ENCODE results near the gene NUTF2.

The NUTF2 gene

DNA sequence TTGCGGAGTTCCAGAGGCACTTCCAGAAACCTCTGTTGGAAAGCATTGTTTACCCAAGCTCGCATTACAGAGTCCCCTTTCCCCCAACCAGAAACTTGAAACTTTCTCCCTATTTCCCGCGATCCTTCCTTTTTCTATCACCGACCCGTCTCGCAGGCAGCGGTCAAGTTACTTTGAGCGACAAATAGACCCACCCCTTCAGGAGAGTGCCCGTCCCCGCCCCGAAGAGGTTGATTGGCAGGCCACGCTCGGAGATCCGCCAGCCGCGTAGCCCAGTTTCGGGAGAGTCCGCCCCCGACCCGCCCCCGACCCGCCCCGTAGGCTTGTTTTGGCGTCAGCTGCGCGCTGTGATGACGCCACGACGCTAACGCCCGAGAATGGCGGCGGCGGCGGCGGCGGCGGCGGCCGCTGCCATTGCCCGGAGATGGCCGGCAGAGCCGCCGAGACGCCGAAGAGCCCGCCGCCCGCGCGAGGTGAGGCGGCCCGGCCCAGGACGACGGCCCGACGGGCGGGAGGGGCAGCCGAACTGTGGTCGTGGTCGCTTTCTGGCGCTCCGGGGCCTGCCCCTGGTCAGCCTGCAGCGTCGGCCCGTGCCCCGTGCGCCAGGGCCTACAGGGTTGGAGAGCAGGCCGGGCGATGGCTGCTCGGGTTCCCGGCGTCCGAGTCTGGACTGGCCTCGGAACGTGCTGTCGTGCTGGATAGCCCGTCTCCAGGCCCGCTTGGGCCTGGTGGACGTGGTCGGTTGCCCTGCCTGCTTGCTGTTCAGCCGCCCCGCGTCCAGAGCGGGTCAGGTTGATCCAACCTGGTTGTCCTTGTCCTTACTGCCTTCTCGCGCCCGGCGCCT is 46.4 kb downstream of the NUTF2 start, which contains the start of gene PSKH1 (continued):
- TF ChIP-seq ZNF560 (tag by site-specific recombination; IDR thresholded peaks at IDR 0.05; ENCODE audit: borderline replicate concordance) (no peak), GLI4 (tag by site-specific recombination; IDR thresholded peaks at IDR 0.05) (no peak), MZF1 (tag by site-specific recombination; IDR thresholded peaks at IDR 0.05; ENCODE audit: borderline replicate concordance) (0 out of 2 replicates have a peak, but pooled peaks have one; percentile 18), ZNF768 (tag by site-specific recombination; IDR thresholded peaks at IDR 0.05) (no peak), ZBTB20 (tag by site-specific recombination; IDR thresholded peaks at IDR 0.05) (peak; percentile 33; the same call in 1 of the 2 replicates), ZEB2 (tag by site-specific recombination; IDR thresholded peaks at IDR 0.05) (no peak), ZNF677 (tag by site-specific recombination; IDR thresholded peaks at IDR 0.05) (peak; percentile 51; the same call in 1 of the 2 replicates), ZNF132 (tag by site-specific recombination; IDR thresholded peaks at IDR 0.05; ENCODE audit: borderline replicate concordance) (no peak), ZNF658 (tag by site-specific recombination; IDR thresholded peaks at IDR 0.05) (no peak), ZNF24 (tag by site-specific recombination; IDR thresholded peaks at IDR 0.05) (no peak), ZNF530 (tag by site-specific recombination; IDR thresholded peaks at IDR 0.05; ENCODE audit: low read depth) (no peak), ZFP69B (tag by site-specific recombination; IDR thresholded peaks at IDR 0.05) (no peak), BCL11A (tag by site-specific recombination; IDR thresholded peaks at IDR 0.05; ENCODE audit: low read depth) (no peak), ZNF140 (tag by site-specific recombination; IDR thresholded peaks at IDR 0.05) (no peak), ZNF354C (tag by site-specific recombination; IDR thresholded peaks at IDR 0.05; ENCODE audit: borderline replicate concordance, low read depth) (no peak), ZNF747 (tag by site-specific recombination; IDR thresholded peaks at IDR 0.05) (no peak), ZNF214 (tag by site-specific recombination; IDR thresholded peaks at IDR 0.05; ENCODE audit: borderline replicate concordance) (no peak), ZNF785 (tag by site-specific recombination; IDR thresholded peaks at IDR 0.05) (no peak), ZNF48 (tag by site-specific recombination; IDR thresholded peaks at IDR 0.05) (no peak), ZNF777 (tag by site-specific recombination; IDR thresholded peaks at IDR 0.05; ENCODE audit: borderline replicate concordance) (no peak; the same call in 1 of the 2 replicates), INSM2 (tag by site-specific recombination; IDR thresholded peaks at IDR 0.05) (no peak), ZNF510 (tag by site-specific recombination; IDR thresholded peaks at IDR 0.05; ENCODE audit: insufficient replicate concordance) (no peak), ZNF280D (tag by site-specific recombination; IDR thresholded peaks at IDR 0.05) (no peak), ZSCAN18 (tag by site-specific recombination; IDR thresholded peaks at IDR 0.05) (no peak), ZNF2 (tag by site-specific recombination; IDR thresholded peaks at IDR 0.05) (no peak)
- TF ChIP-seq, protein P1, sequence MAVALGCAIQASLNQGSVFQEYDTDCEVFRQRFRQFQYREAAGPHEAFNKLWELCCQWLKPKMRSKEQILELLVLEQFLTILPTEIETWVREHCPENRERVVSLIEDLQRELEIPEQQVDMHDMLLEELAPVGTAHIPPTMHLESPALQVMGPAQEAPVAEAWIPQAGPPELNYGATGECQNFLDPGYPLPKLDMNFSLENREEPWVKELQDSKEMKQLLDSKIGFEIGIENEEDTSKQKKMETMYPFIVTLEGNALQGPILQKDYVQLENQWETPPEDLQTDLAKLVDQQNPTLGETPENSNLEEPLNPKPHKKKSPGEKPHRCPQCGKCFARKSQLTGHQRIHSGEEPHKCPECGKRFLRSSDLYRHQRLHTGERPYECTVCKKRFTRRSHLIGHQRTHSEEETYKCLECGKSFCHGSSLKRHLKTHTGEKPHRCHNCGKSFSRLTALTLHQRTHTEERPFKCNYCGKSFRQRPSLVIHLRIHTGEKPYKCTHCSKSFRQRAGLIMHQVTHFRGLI (tag by site-specific recombination; IDR thresholded peaks at IDR 0.05) = no peak
- TF ChIP-seq, protein P2, sequence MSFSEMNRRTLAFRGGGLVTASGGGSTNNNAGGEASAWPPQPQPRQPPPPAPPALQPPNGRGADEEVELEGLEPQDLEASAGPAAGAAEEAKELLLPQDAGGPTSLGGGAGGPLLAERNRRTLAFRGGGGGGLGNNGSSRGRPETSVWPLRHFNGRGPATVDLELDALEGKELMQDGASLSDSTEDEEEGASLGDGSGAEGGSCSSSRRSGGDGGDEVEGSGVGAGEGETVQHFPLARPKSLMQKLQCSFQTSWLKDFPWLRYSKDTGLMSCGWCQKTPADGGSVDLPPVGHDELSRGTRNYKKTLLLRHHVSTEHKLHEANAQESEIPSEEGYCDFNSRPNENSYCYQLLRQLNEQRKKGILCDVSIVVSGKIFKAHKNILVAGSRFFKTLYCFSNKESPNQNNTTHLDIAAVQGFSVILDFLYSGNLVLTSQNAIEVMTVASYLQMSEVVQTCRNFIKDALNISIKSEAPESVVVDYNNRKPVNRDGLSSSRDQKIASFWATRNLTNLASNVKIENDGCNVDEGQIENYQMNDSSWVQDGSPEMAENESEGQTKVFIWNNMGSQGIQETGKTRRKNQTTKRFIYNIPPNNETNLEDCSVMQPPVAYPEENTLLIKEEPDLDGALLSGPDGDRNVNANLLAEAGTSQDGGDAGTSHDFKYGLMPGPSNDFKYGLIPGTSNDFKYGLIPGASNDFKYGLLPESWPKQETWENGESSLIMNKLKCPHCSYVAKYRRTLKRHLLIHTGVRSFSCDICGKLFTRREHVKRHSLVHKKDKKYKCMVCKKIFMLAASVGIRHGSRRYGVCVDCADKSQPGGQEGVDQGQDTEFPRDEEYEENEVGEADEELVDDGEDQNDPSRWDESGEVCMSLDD (tag by site-specific recombination; IDR thresholded peaks at IDR 0.05) = no peak
- TF ChIP-seq, protein P3, sequence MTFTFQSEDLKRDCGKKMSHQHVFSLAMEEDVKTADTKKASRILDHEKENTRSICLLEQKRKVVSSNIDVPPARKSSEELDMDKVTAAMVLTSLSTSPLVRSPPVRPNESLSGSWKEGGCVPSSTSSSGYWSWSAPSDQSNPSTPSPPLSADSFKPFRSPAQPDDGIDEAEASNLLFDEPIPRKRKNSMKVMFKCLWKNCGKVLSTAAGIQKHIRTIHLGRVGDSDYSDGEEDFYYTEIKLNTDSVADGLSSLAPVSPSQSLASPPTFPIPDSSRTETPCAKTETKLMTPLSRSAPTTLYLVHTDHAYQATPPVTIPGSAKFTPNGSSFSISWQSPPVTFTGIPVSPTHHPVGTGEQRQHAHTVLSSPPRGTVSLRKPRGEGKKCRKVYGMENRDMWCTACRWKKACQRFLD (tag by site-specific recombination; IDR thresholded peaks at IDR 0.05) = no peak
